ENCODE measurements around the gene TEX55.
"Not testable (repeated sequence)": the region's sequence is repeated elsewhere in the genome, so short reads cannot be mapped to it uniquely, and the experiment has no call there.

The TEX55 gene

DNA sequence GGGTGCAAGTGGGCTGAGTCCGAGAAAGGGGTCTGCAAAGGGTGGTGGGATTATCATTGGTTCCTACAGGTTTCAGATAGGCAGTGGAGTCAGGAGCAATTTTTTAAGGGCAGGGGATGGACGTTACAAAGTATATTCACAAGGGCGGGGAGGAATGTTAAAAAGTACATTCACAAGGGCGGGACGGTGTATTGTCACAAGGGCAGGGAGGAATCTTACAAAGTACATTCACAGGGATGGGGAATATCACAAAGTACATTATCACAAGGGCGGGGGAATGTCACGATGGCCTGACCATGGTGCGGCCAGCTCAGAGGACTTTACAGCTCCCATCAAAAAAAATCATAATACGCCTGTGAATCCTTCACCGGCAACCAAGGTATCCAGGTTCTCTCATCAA, 20.6 kb upstream of the TEX55 start:
- no peaks in the 10 kb centered on the region for H3K79me1 ChIP-seq (replicated peaks; ENCODE audit: low read length, poor library complexity, severe bottlenecking)
- no peak overlapping the region for H3K4ac ChIP-seq (ENCODE audit: low read depth in 1 of 2, low read length in 2 of 2)
- no peak overlapping the region for H2BK120ac ChIP-seq (ENCODE audit: low read depth, low read length)
- no peak overlapping the region for H4K91ac ChIP-seq (ENCODE audit: low read length)
- H3K27me3 ChIP-seq (ENCODE audit: control insufficient read depth in 1 of 2, insufficient read depth in 1 of 2, low read length in 2 of 2): no peaks in the 10 kb centered on the region
- no peak overlapping the region for H2BK5ac ChIP-seq (ENCODE audit: low read depth, low read length, poor library complexity, severe bottlenecking)
- H3K9me3 ChIP-seq (ENCODE audit: control insufficient read depth, low read length): no peaks in the 10 kb centered on the region
- no peak overlapping the region for H2BK15ac ChIP-seq (ENCODE audit: low read depth, poor library complexity, severe bottlenecking)
- no peak overlapping the region for H2AK5ac ChIP-seq (ENCODE audit: low read length, severe bottlenecking)
- no peak overlapping the region for H2BK12ac ChIP-seq (ENCODE audit: low read length in 2 of 2)
- no peak overlapping the region for H3K4me3 ChIP-seq (ENCODE audit: insufficient read depth in 1 of 2, low read depth in 1 of 2, low read length in 2 of 2)
- H3K4me1 ChIP-seq (ENCODE audit: control insufficient read depth, insufficient read depth, low read depth, low read length): no peaks in the 10 kb centered on the region
- 86% methylated on average over 10 of the region's 10 CpGs for WGBS
- DNase-seq: no peak
- no peak overlapping the region for H3K4me2 ChIP-seq (ENCODE audit: low read length, poor library complexity, severe bottlenecking)
- no peak overlapping the region for H3K9ac ChIP-seq (ENCODE audit: low read length)
- no peak overlapping the region for H3K14ac ChIP-seq (ENCODE audit: low read length in 2 of 2)
- H2AFZ ChIP-seq (ENCODE audit: low read depth, low read length): no peak overlapping the region
- no peak overlapping the region for H4K8ac ChIP-seq (ENCODE audit: low read length)
- H3K36me3 ChIP-seq (ENCODE audit: control insufficient read depth in 1 of 2, insufficient read depth in 2 of 2, low read depth in 1 of 2, low read length in 2 of 2): no peaks in the 10 kb centered on the region
- no peak overlapping the region for H3K23ac ChIP-seq (ENCODE audit: low read length in 2 of 2)
- H3K18ac ChIP-seq (ENCODE audit: low read depth in 1 of 2, low read length in 2 of 2): no peak overlapping the region
- no peak overlapping the region for H3K27ac ChIP-seq (ENCODE audit: low read length, poor library complexity, severe bottlenecking)

DNA sequence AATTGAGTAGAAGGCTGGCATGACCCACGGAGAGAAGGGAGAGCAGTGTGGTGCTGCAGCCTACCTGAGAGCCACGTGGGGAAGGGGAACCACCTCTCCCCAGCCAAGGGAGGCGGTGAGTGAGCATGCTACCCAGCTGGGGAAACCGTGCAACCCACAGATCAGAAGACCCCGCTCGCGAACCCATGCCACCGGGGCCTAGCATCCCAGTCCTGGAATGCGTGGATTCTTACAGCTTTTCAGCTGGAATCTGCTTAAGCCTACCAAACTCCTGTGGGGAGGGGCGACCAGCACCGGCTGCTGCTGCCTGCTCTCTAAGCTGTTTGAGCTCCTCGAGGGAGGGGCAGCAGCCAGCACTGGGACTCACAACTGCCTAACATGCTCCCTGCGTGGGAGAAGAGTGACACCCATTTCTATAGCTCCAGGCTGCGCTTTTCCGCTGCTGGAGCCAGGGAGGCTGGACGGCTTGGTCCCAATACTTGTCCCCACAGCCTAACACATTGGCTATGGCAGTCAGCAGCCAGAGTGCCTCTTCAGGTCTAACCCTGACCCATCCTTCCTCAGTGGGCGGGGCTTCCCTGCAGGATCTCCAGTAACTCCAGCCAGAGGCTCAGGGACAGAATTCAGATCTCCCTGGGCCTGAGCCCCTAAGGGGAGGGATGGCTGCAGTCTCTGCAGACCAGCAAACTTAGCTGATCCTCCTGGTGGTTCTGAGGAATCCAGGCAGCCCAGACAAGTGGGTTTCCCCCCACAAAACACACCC, 20.0 kb upstream of the TEX55 start:
- no peak overlapping the region for H2BK5ac ChIP-seq (ENCODE audit: low read depth, low read length, poor library complexity, severe bottlenecking)
- H2AFZ ChIP-seq (ENCODE audit: low read depth, low read length): no peak overlapping the region
- WGBS: 70% methylated on average over 17 of the region's 17 CpGs
- no peak overlapping the region for H2BK12ac ChIP-seq (ENCODE audit: low read length in 2 of 2)
- H2BK15ac ChIP-seq (ENCODE audit: low read depth, poor library complexity, severe bottlenecking): no peak overlapping the region
- H4K8ac ChIP-seq (ENCODE audit: low read length): no peak overlapping the region
- no peaks in the 10 kb centered on the region for H3K27me3 ChIP-seq (ENCODE audit: control insufficient read depth in 1 of 2, insufficient read depth in 1 of 2, low read length in 2 of 2)
- H3K23ac ChIP-seq (ENCODE audit: low read length in 2 of 2): no peak overlapping the region
- H3K4me3 ChIP-seq (ENCODE audit: insufficient read depth in 1 of 2, low read depth in 1 of 2, low read length in 2 of 2): no peak overlapping the region
- H3K14ac ChIP-seq (ENCODE audit: low read length in 2 of 2): no peak overlapping the region
- no peaks in the 10 kb centered on the region for H3K4me1 ChIP-seq (ENCODE audit: control insufficient read depth, insufficient read depth, low read depth, low read length)
- H3K4ac ChIP-seq (ENCODE audit: low read depth in 1 of 2, low read length in 2 of 2): no peak overlapping the region
- H2BK120ac ChIP-seq (ENCODE audit: low read depth, low read length): no peak overlapping the region
- no peaks in the 10 kb centered on the region for H3K36me3 ChIP-seq (ENCODE audit: control insufficient read depth in 1 of 2, insufficient read depth in 2 of 2, low read depth in 1 of 2, low read length in 2 of 2)
- H4K91ac ChIP-seq (ENCODE audit: low read length): no peak overlapping the region
- H3K4me2 ChIP-seq (ENCODE audit: low read length, poor library complexity, severe bottlenecking): no peak overlapping the region
- DNase-seq: no peak
- H3K9me3 ChIP-seq (ENCODE audit: control insufficient read depth, low read length): no peaks in the 10 kb centered on the region
- H3K9ac ChIP-seq (ENCODE audit: low read length): no peak overlapping the region
- no peak overlapping the region for H2AK5ac ChIP-seq (ENCODE audit: low read length, severe bottlenecking)
- no peaks in the 10 kb centered on the region for H3K79me1 ChIP-seq (replicated peaks; ENCODE audit: low read length, poor library complexity, severe bottlenecking)
- H3K27ac ChIP-seq (ENCODE audit: low read length, poor library complexity, severe bottlenecking): no peak overlapping the region
- H3K18ac ChIP-seq (ENCODE audit: low read depth in 1 of 2, low read length in 2 of 2): no peak overlapping the region

DNA sequence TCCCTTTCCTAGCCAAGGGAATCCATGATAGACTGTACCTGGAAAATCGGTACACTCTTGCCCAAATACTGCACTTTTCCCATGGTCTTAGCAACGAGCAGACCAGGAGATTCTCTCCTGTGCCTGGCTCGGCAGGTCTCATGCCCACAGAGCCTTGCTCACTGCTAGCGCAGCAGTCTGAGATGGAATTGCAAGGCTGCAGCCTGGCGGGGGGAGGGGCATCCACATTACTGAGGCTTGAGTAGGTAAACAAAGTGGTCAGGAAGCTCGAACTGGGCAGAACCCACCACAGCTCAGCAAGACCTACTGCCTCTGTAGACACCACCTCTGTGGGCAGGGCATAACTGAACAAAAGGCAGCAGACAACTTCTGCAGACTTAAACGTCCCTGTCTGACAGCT, 15.7 kb upstream of the TEX55 start:
- H3K27ac ChIP-seq (ENCODE audit: low read length, poor library complexity, severe bottlenecking); H3K23ac ChIP-seq (ENCODE audit: low read length in 2 of 2); H3K79me1 ChIP-seq (replicated peaks; ENCODE audit: low read length, poor library complexity, severe bottlenecking); H2BK5ac ChIP-seq (ENCODE audit: low read depth, low read length, poor library complexity, severe bottlenecking); H3K14ac ChIP-seq (ENCODE audit: low read length in 2 of 2); H2AFZ ChIP-seq (ENCODE audit: low read depth, low read length); H4K8ac ChIP-seq (ENCODE audit: low read length); H3K36me3 ChIP-seq (ENCODE audit: control insufficient read depth in 1 of 2, insufficient read depth in 2 of 2, low read depth in 1 of 2, low read length in 2 of 2); H2BK12ac ChIP-seq (ENCODE audit: low read length in 2 of 2); H3K9ac ChIP-seq (ENCODE audit: low read length); H4K91ac ChIP-seq (ENCODE audit: low read length); H3K4ac ChIP-seq (ENCODE audit: low read depth in 1 of 2, low read length in 2 of 2); H3K4me2 ChIP-seq (ENCODE audit: low read length, poor library complexity, severe bottlenecking); H2AK5ac ChIP-seq (ENCODE audit: low read length, severe bottlenecking); H3K4me3 ChIP-seq (ENCODE audit: insufficient read depth in 1 of 2, low read depth in 1 of 2, low read length in 2 of 2); H2BK120ac ChIP-seq (ENCODE audit: low read depth, low read length); H2BK15ac ChIP-seq (ENCODE audit: low read depth, poor library complexity, severe bottlenecking); H3K9me3 ChIP-seq (ENCODE audit: control insufficient read depth, low read length); DNase-seq; H3K4me1 ChIP-seq (ENCODE audit: control insufficient read depth, insufficient read depth, low read depth, low read length); H3K27me3 ChIP-seq (ENCODE audit: control insufficient read depth in 1 of 2, insufficient read depth in 1 of 2, low read length in 2 of 2); H3K18ac ChIP-seq (ENCODE audit: low read depth in 1 of 2, low read length in 2 of 2): not testable (repeated sequence)
- 52% methylated on average over 5 of the region's 7 CpGs for WGBS

DNA sequence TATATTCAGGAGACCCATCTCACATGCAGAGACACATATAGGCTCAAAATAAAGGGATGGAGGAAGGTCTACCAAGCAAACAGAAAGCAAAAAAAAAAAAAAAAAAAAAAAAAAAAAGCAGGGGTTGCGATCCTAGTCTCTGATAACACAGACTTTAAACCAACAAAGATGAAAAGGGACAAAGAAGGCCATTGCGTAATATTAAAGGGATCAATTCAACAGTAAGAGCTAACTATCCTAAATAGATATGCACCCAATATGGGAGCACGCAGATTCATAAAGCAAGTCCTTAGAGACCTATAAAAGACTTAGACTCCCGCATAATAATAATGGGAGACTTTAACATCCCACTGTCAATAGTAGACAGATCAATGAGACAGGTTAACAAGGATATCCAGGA, 13.7 kb upstream of the TEX55 start:
- H2BK15ac ChIP-seq (ENCODE audit: low read depth, poor library complexity, severe bottlenecking); H3K27ac ChIP-seq (ENCODE audit: low read length, poor library complexity, severe bottlenecking); H3K4me2 ChIP-seq (ENCODE audit: low read length, poor library complexity, severe bottlenecking); H2BK120ac ChIP-seq (ENCODE audit: low read depth, low read length); H2AFZ ChIP-seq (ENCODE audit: low read depth, low read length); H3K4ac ChIP-seq (ENCODE audit: low read depth in 1 of 2, low read length in 2 of 2); H3K27me3 ChIP-seq (ENCODE audit: control insufficient read depth in 1 of 2, insufficient read depth in 1 of 2, low read length in 2 of 2); H3K79me1 ChIP-seq (replicated peaks; ENCODE audit: low read length, poor library complexity, severe bottlenecking); H3K23ac ChIP-seq (ENCODE audit: low read length in 2 of 2); H3K14ac ChIP-seq (ENCODE audit: low read length in 2 of 2); H2AK5ac ChIP-seq (ENCODE audit: low read length, severe bottlenecking); H3K9ac ChIP-seq (ENCODE audit: low read length); DNase-seq; H3K36me3 ChIP-seq (ENCODE audit: control insufficient read depth in 1 of 2, insufficient read depth in 2 of 2, low read depth in 1 of 2, low read length in 2 of 2); H3K4me1 ChIP-seq (ENCODE audit: control insufficient read depth, insufficient read depth, low read depth, low read length); H3K18ac ChIP-seq (ENCODE audit: low read depth in 1 of 2, low read length in 2 of 2); H4K91ac ChIP-seq (ENCODE audit: low read length); H2BK5ac ChIP-seq (ENCODE audit: low read depth, low read length, poor library complexity, severe bottlenecking); H4K8ac ChIP-seq (ENCODE audit: low read length); H3K4me3 ChIP-seq (ENCODE audit: insufficient read depth in 1 of 2, low read depth in 1 of 2, low read length in 2 of 2); H3K9me3 ChIP-seq (ENCODE audit: control insufficient read depth, low read length); H2BK12ac ChIP-seq (ENCODE audit: low read length in 2 of 2): not testable (repeated sequence)
- 87% methylated on average over 3 of the region's 4 CpGs for WGBS
